WTC11 (cell line): ENCODE results near the gene PIP4K2A. TPM values are rescaled to one million over a fixed set of nuclear protein-coding genes. Genes with fewer than 3 reads are reported as not detected.
A peak's percentile ranks its signal among the peaks of the same experiment; 100 is the strongest.

Experiments
- ATAC-seq: fragments of 200-7000 bp; cut with Tn5 transposase; 2 replicates; pipeline ENCODE4 v1.10.0; 2021; ENCODE audit warnings: mild to moderate bottlenecking, moderate library complexity
- CTCF ChIA-PET: fragments of 300-600 bp; sonication (Branson Sonifier 250); formaldehyde crosslinking; loops from one replicate; lab custom pipeline; 2021; ENCODE audit warnings: antibody characterized with exemption; lab: Charles Lee
- POLR2A ChIA-PET: fragments of 350-600 bp; sonication (Branson Sonifier 250); formaldehyde crosslinking; loops from one replicate; lab custom pipeline; 2021; ENCODE audit warnings: antibody characterized with exemption; lab: Charles Lee
- DNase-seq: peaks from one replicate; pipeline ENCODE4 v3.0.0; 2021; ENCODE audit warnings: low spot score
- H3K27ac Mint-ChIP-seq: 2 replicates; pipeline ENCODE4 v1.8.0; 2021; ENCODE audit warnings: mixed read lengths
- H3K27me3 Mint-ChIP-seq: 2 replicates; pipeline ENCODE4 v1.8.0; 2021; ENCODE audit warnings: low read depth, mild to moderate bottlenecking, moderate library complexity, mixed read lengths
- H3K36me3 Mint-ChIP-seq: 2 replicates; pipeline ENCODE4 v1.8.0; 2021; ENCODE audit warnings: mixed read lengths
- H3K4me1 Mint-ChIP-seq: 2 replicates; pipeline ENCODE4 v1.8.0; 2022; ENCODE audit warnings: mixed read lengths
- H3K4me3 Mint-ChIP-seq: 2 replicates; pipeline ENCODE4 v1.8.0; 2021; ENCODE audit warnings: mild to moderate bottlenecking, moderate library complexity, mixed read lengths
- H3K9me3 Mint-ChIP-seq: 2 replicates; pipeline ENCODE4 v1.8.0; 2021; ENCODE audit warnings: mixed read lengths
- E2F5 ChIP-seq: sonication (generic); formaldehyde crosslinking; IDR thresholded peaks from 2 replicates; pipeline ENCODE4 v1.8.1; 2022; ENCODE audit warnings: mild to moderate bottlenecking, moderate library complexity, missing genetic modification reagents
- JAZF1 ChIP-seq: fragments of 250-450 bp; sonication (Bioruptor Pico); IDR thresholded peaks from 2 replicates; pipeline ENCODE4 v1.9.0; 2021; ENCODE audit warnings: moderate library complexity, mild to moderate bottlenecking, inconsistent platforms
- MLX ChIP-seq: sonication (generic); formaldehyde crosslinking; IDR thresholded peaks from 2 replicates; pipeline ENCODE4 v1.8.1; 2023; ENCODE audit warnings: mild to moderate bottlenecking, missing genetic modification reagents, moderate library complexity
- NFE2L1 ChIP-seq: sonication (generic); formaldehyde crosslinking; IDR thresholded peaks from 2 replicates; pipeline ENCODE4 v1.8.1; 2023; ENCODE audit warnings: missing genetic modification reagents
- NR1H2 ChIP-seq: sonication (generic); formaldehyde crosslinking; IDR thresholded peaks from 2 replicates; pipeline ENCODE4 v1.9.0; 2021; ENCODE audit warnings: mild to moderate bottlenecking, moderate library complexity, missing genetic modification reagents
- OVOL2 ChIP-seq: fragments of 250-450 bp; sonication (Bioruptor Pico); IDR thresholded peaks from 2 replicates; pipeline ENCODE4 v1.9.0; 2021; ENCODE audit warnings: mild to moderate bottlenecking, borderline replicate concordance
- SMAD3 ChIP-seq: sonication (generic); formaldehyde crosslinking; IDR thresholded peaks from 2 replicates; pipeline ENCODE4 v1.8.0; 2022; ENCODE audit warnings: missing genetic modification reagents, mild to moderate bottlenecking, borderline replicate concordance
- ZBTB43 ChIP-seq: sonication (generic); formaldehyde crosslinking; IDR thresholded peaks from 2 replicates; pipeline ENCODE4 v1.8.1; 2023; ENCODE audit warnings: mild to moderate bottlenecking, missing genetic modification reagents
- ZMAT4 ChIP-seq: fragments of 250-450 bp; sonication (Bioruptor Pico); IDR thresholded peaks from 2 replicates; pipeline ENCODE4 v1.9.0; 2021; ENCODE audit warnings: mild to moderate bottlenecking
- ZNF219 ChIP-seq: sonication (generic); formaldehyde crosslinking; IDR thresholded peaks from 2 replicates; pipeline ENCODE4 v1.8.0; 2023; ENCODE audit warnings: missing genetic modification reagents, mild to moderate bottlenecking, borderline replicate concordance
- ZNF317 ChIP-seq: sonication (generic); formaldehyde crosslinking; IDR thresholded peaks from 2 replicates; pipeline ENCODE4 v1.8.1; 2023; ENCODE audit warnings: low read depth, mild to moderate bottlenecking, moderate library complexity, missing genetic modification reagents, borderline replicate concordance
- ZNF532 ChIP-seq: fragments of 250-450 bp; sonication (Bioruptor Pico); IDR thresholded peaks from 2 replicates; pipeline ENCODE4 v1.9.0; 2021; ENCODE audit warnings: mild to moderate bottlenecking, borderline replicate concordance
- total RNA-seq: library from RNA; stranded (reverse); gene quantifications from 3 replicates; pipeline ENCODE4 v1.2.3, GENCODE V29; 2021
- TF ChIP-seq, protein P1 (sequence below): sonication (generic); formaldehyde crosslinking; conservative IDR thresholded peaks from 2 replicates; pipeline ENCODE4 v1.8.1; 2022; ENCODE audit warnings: mild to moderate bottlenecking, missing genetic modification reagents
- TF ChIP-seq, protein P2 (sequence below): sonication (generic); formaldehyde crosslinking; IDR thresholded peaks from 2 replicates; pipeline ENCODE4 v1.8.0; 2022; ENCODE audit warnings: mild to moderate bottlenecking, missing genetic modification reagents
- TF ChIP-seq, protein P3 (sequence below): fragments of 250-450 bp; sonication (Bioruptor Pico); IDR thresholded peaks from 2 replicates; pipeline ENCODE4 v1.9.0; 2021; ENCODE audit warnings: moderate library complexity, mild to moderate bottlenecking, inconsistent platforms, borderline replicate concordance

The PIP4K2A gene
- total RNA-seq, 1 experiment from 2014 or later, result 47.5 TPM

DNA sequence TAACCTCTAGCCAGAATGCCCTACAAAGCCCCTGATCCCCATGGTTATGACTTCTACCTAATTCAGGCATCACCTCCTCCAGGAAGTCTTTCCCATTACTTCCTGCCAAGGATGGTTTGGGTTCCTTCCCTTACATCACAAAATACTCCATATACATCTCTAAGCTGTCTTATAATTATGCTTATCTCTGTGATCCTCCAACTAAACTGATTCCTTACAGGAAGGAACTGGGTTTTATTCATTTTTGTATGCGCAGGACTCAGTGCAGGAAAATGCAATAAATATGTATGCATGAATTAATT is 41.3 kb downstream of the PIP4K2A start (continued):
- TF ChIP-seq, protein P1, sequence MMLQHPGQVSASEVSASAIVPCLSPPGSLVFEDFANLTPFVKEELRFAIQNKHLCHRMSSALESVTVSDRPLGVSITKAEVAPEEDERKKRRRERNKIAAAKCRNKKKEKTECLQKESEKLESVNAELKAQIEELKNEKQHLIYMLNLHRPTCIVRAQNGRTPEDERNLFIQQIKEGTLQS (CRISPR knock-in tag), result no peak
- TF ChIP-seq NFE2L1 (no peak), ZNF532 (CRISPR knock-in tag) (no peak)
- TF ChIP-seq, protein P2, sequence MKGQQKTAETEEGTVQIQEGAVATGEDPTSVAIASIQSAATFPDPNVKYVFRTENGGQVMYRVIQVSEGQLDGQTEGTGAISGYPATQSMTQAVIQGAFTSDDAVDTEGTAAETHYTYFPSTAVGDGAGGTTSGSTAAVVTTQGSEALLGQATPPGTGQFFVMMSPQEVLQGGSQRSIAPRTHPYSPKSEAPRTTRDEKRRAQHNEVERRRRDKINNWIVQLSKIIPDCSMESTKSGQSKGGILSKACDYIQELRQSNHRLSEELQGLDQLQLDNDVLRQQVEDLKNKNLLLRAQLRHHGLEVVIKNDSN (CRISPR knock-in tag), result no peak
- TF ChIP-seq, protein P3, sequence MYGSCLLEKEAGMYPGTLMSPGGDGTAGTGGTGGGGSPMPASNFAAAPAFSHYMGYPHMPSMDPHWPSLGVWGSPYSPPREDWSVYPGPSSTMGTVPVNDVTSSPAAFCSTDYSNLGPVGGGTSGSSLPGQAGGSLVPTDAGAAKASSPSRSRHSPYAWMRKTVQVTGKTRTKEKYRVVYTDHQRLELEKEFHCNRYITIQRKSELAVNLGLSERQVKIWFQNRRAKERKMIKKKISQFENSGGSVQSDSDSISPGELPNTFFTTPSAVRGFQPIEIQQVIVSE (CRISPR knock-in tag), result no peak

- H3K27me3 Mint-ChIP-seq, result no peaks in the 10 kb centered on the region
- H3K27ac Mint-ChIP-seq, result peak overlapping the region; percentile 93
- POLR2A ChIA-PET, result interaction anchor here (0.7 to 1.0 kb wide), 2 partner anchors 41 to 95 kb away, joined by 3 read pairs; no protein-coding TSS in a partner anchor
- CTCF ChIA-PET, result no interaction called here
- no peaks in the 10 kb centered on the region for H3K36me3 Mint-ChIP-seq
- peaks cover 89% of the 10 kb centered on the region for H3K4me1 Mint-ChIP-seq
- ATAC-seq, result no peak
- H3K9me3 Mint-ChIP-seq, result no peaks in the 10 kb centered on the region
- DNase-seq, result no peak
- peak overlapping the region; percentile 8 for H3K4me3 Mint-ChIP-seq
- TF ChIP-seq SMAD3 (CRISPR knock-in tag) (no peak), OVOL2 (CRISPR knock-in tag) (no peak), JAZF1 (CRISPR knock-in tag) (no peak)
Observed at GRCh38 chr10:22672319-22673090, 41.9 kb downstream of the PIP4K2A start.

- ChIA-PET CTCF (interaction anchor here (0.7 kb wide), 1 partner anchor 8 kb away, joined by 3 read pairs; no protein-coding TSS in a partner anchor), POLR2A (no interaction called here)
- H3K27ac Mint-ChIP-seq, result no peak overlapping the region
- ATAC-seq (no peak), DNase-seq (no peak)
- H3K27me3 Mint-ChIP-seq, result no peaks in the 10 kb centered on the region
- H3K9me3 Mint-ChIP-seq, result no peaks in the 10 kb centered on the region
- no peak overlapping the region for H3K4me3 Mint-ChIP-seq
- peaks cover 88% of the 10 kb centered on the region for H3K4me1 Mint-ChIP-seq
- TF ChIP-seq ZNF219 (CRISPR knock-in tag), result no peak
- no peak for TF ChIP-seq NR1H2
- TF ChIP-seq MLX (CRISPR knock-in tag), result no peak
- TF ChIP-seq ZBTB43 (CRISPR knock-in tag), result no peak
- TF ChIP-seq ZNF317 (CRISPR knock-in tag), result no peak
- no peak for TF ChIP-seq ZMAT4
- TF ChIP-seq E2F5 (CRISPR knock-in tag), result no peak
- no peaks in the 10 kb centered on the region for H3K36me3 Mint-ChIP-seq
Observed at GRCh38 chr10:22670788-22671187, 43.6 kb downstream of the PIP4K2A start.
